HG03108 (cell line): ENCODE data around the gene ORMDL3.
A peak's percentile ranks its signal among the peaks of the same experiment; 100 is the strongest.
"Not testable (repeated sequence)": the region's sequence is repeated elsewhere in the genome, so short reads cannot be mapped to it uniquely, and the experiment has no call there.

Experiments used
- ATAC-seq: cut with Tn5 transposase; IDR thresholded peaks from one replicate; pipeline ENCODE4 v1.9.1; 2021; ENCODE audit warnings: moderate library complexity; ENCODE audit not compliant: unreplicated experiment

The ORMDL3 gene

GRCh38 chr17:39950871-39951348 lies 23.5 kb upstream of the ORMDL3 start:
- ATAC-seq: no peak

- no peak for ATAC-seq
Observed at GRCh38 chr17:39949028-39949427, 21.6 kb upstream of the ORMDL3 start.

GRCh38 chr17:39948489-39948828 lies 21.1 kb upstream of the ORMDL3 start:
- ATAC-seq: not testable (repeated sequence)

GRCh38 chr17:39946551-39947330 lies 19.3 kb upstream of the ORMDL3 start:
- no peak for ATAC-seq

GRCh38 chr17:39944393-39944711 lies 17.0 kb upstream of the ORMDL3 start:
- no peak for ATAC-seq

- ATAC-seq: no peak
Observed at GRCh38 chr17:39943702-39944392, 16.4 kb upstream of the ORMDL3 start.

- peak; percentile 53 for ATAC-seq
Observed at GRCh38 chr17:39939588-39940419, 12.4 kb upstream of the ORMDL3 start.

- no peak for ATAC-seq
Observed at GRCh38 chr17:39939106-39939505, 11.7 kb upstream of the ORMDL3 start.

GRCh38 chr17:39938140-39938869 lies 10.9 kb upstream of the ORMDL3 start:
- ATAC-seq: peak; percentile 33

GRCh38 chr17:39937447-39937846 lies 10.0 kb upstream of the ORMDL3 start:
- no peak for ATAC-seq

- ATAC-seq: no peak
Observed at GRCh38 chr17:39935909-39936308, 8.5 kb upstream of the ORMDL3 start.

GRCh38 chr17:39934324-39934723 lies 6.9 kb upstream of the ORMDL3 start:
- no peak for ATAC-seq

- ATAC-seq: no peak
Observed at GRCh38 chr17:39933912-39934311, 6.5 kb upstream of the ORMDL3 start.

- ATAC-seq: no peak
Observed at GRCh38 chr17:39929646-39930407, 2.4 kb upstream of the ORMDL3 start.

GRCh38 chr17:39928858-39929645 lies 1.7 kb upstream of the ORMDL3 start:
- ATAC-seq: no peak

GRCh38 chr17:39927929-39928857 lies 792 bp upstream of the ORMDL3 start:
- no peak for ATAC-seq

GRCh38 chr17:39926588-39927100 lies 757 bp downstream of the ORMDL3 start:
- ATAC-seq: no peak

- ATAC-seq: no peak
Observed at GRCh38 chr17:39926135-39926587, 1.2 kb downstream of the ORMDL3 start.
